ENCODE measurements around the gene PNMA6A.
"Not testable (repeated sequence)": the region's sequence is repeated elsewhere in the genome, so short reads cannot be mapped to it uniquely, and the experiment has no call there.

GRCh38 chrX:153028487-153028886 lies 43.8 kb upstream of the PNMA6A start:
- TF ChIP-seq CTCF (IDR thresholded peaks at IDR 0.05; ENCODE audit: insufficient read depth, low read depth, low read length); EZH2 (IDR thresholded peaks at IDR 0.05; ENCODE audit: insufficient read depth, low read length): not testable (repeated sequence)

Measured in astrocyte (in vitro differentiated cells and primary cell).